Measurements from ENCODE around the gene TSFM.

Gene TSFM

DNA sequence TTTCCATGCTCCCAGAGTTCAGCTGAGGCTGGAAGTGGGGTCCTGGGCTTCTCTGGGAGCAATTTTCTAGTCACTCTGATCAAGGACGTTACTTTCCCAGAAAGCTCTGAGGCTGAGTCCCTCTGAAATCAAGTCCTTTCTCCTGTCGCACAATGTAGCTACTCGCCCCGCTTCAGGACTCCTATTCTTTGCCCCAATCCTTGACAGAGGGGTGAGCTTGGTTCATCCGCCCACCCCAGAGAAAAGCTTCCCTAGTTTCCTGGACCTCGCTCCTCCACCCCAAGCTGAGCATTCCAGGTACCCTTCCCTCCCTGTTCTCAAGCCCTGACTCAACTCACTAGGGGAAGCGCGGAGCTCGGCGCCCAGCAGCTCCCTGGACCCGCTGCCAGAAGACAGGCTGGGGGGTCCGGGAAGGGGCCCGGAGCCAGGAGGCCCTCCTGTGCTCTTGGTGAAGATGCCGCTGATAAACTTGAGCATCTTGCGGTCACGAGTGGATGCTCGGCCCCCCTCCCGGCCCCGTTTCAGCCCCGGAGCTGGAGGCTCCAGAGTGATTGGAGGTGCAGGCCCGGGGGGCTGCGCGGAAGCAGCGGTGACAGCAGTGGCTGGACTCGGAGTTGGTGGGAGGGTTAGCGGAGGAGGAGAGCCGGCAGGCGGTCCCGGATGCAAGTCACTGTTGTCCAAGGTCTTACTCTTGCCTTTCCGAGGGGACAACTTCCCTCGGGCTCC lies 45.7 kb upstream of the TSFM start:
- TF ChIP-seq, protein P1, sequence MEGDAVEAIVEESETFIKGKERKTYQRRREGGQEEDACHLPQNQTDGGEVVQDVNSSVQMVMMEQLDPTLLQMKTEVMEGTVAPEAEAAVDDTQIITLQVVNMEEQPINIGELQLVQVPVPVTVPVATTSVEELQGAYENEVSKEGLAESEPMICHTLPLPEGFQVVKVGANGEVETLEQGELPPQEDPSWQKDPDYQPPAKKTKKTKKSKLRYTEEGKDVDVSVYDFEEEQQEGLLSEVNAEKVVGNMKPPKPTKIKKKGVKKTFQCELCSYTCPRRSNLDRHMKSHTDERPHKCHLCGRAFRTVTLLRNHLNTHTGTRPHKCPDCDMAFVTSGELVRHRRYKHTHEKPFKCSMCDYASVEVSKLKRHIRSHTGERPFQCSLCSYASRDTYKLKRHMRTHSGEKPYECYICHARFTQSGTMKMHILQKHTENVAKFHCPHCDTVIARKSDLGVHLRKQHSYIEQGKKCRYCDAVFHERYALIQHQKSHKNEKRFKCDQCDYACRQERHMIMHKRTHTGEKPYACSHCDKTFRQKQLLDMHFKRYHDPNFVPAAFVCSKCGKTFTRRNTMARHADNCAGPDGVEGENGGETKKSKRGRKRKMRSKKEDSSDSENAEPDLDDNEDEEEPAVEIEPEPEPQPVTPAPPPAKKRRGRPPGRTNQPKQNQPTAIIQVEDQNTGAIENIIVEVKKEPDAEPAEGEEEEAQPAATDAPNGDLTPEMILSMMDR (IDR thresholded peaks at IDR 0.05; ENCODE audit: control extremely low read depth, extremely low read depth, low read depth, missing control alignments), result no peak
- CTCF ChIA-PET, result interaction anchor here (3.4 kb wide), 1 partner anchor 154 kb away, joined by 12 read pairs; no protein-coding TSS in a partner anchor
- POLR2A ChIA-PET, result no interaction called here
- no peak for DNase-seq (ENCODE audit: extremely low spot score)

DNA sequence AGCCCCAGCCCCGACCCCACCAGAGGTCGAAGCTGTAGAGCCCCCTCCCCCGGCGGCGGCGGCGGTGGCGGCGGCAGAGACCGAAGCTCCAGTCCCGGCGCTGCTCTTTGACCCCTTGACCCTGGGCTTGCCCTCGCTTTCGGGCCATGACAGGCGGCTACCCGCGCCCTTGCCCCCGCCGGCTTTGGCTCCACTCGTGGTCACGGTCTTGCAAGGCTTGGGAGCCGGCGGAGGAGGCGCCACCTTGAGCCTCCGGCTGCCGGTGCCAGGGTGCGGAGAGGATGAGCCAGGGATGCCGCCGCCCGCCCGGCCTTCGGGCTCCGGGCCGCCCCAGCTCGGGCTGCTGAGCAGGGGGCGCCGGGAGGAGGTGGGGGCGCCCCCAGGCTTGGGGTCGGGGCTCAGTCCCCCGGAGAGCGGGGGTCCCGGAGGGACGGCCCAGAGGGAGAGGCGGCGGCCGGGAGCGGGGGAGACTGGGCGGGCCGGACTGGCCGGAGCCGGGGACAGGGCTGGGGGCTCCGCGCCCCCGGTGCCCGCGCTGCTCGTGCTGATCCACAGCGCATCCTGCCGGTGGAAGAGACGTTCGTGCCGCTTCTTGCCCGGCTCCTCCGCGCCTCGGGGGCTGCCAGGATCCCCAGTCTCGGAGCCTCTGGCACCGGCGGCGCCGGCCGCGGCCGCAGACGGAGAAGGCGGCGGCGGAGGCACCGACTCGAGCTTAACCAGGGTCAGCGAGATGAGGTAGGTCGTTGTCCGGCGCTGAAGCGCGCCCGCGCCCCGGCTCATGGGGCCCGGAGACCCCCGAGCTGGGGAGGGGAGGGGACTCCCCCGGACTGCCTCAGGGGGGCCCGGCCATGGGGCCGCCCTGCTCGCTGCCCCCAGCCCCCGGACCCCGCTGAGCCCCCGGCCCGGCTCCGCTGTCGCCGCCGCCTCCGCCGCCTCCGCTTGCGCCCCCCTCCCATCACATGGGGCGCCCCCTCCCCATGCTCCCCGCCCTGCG lies 44.8 kb upstream of the TSFM start:
- POLR2A ChIA-PET, result no interaction called here
- TF ChIP-seq, protein P1 (IDR thresholded peaks at IDR 0.05; ENCODE audit: control extremely low read depth, extremely low read depth, low read depth, missing control alignments), result no peak
- CTCF ChIA-PET, result interaction anchor here (3.4 kb wide), 1 partner anchor 154 kb away, joined by 12 read pairs; no protein-coding TSS in a partner anchor
- no peak for DNase-seq (ENCODE audit: extremely low spot score)

DNA sequence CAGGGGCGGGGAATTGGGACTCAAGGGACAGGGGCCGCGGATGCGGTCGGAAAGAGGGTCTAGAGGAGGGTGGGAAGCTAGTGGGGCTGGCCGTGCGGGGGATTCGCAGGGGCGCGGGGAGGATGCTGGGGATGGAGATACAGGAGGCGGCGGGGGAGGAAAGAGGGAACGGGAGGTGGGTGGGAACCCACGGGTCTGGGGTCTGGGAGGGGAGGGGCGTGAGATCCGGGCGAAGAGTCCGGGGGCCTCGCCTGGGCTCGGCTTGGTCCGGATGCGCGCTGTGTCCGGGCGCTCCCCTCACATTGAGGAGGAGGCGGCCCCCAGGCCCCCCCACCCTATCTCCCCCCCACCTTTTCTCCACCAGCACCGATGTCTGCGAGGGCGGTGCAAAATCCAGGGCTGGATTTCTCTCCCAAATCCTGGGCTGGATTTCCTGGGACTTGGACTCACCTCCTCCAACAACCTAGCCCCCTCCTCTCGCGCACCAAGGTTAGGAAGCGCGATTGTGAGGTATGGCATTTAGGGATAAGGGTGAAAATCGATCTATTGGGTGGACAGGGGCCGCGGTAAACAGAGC lies 43.8 kb upstream of the TSFM start, which contains the start of gene AGAP2:
Gene AGAP2 (minus strand): TSS at position 82 of the 577 bp plus-strand sequence. CDS start 496 bp downstream, outside the sequence.
- DNase-seq (ENCODE audit: extremely low spot score), result no peak
- TF ChIP-seq, protein P1 (IDR thresholded peaks at IDR 0.05; ENCODE audit: control extremely low read depth, extremely low read depth, low read depth, missing control alignments), result no peak
- ChIA-PET POLR2A (no interaction called here), CTCF (no interaction called here)

DNA sequence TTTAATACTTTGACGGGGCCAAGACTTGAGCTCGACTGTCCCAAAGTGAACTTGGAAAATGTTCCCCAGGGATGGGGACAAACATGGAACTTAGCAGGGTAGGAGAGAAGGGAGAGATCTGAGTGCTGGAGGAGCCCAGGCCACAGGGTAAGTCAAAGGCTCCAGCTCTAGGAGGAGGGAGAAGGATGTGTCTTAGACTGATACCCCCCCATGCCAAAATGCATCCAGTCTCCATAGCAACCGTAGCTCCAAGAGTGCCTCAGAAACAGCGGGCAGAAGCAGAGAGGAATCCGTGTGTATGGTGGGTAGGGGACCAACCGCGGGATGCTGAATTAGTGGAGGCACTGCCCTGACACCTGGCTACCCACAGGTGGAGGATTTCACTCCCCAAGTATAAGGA lies 43.2 kb upstream of the TSFM start:
- DNase-seq (ENCODE audit: extremely low spot score), result no peak
- TF ChIP-seq, protein P1 (IDR thresholded peaks at IDR 0.05; ENCODE audit: control extremely low read depth, extremely low read depth, low read depth, missing control alignments), result no peak
- POLR2A ChIA-PET, result no interaction called here
- CTCF ChIA-PET, result interaction anchor here (2.9 kb wide), 1 partner anchor 20 kb away, joined by 9 read pairs; no protein-coding TSS in a partner anchor

DNA sequence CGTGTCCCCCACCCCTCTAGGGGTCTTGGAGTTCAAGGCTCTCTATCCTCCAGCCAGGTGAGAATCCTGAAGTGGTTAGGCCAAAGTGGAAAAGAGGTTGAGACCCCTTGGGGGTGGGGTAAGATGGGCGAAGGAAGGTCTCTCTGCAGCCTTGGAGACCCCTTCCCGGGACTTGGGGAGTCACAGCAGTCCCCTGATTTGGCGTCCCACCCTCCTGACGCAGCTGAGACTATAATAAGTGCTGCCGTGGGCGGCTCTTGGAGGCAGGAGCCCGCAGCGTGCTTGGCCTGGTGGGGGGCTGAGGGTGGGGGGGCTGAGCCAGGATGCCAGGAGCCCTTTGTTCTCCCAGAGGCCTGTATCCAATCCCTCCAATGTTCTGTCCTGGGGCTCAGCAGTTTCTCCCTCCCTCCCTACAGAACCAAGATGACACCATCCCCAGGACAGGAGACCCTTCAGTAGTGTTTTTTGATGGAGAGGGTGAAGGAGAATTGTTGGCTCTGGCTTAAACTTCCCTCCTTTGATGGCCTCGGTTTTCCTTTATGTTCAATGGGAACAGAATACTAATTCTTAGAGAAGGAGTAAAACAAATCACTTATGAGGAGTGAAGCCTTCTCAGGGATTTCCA lies 42.6 kb upstream of the TSFM start:
- DNase-seq (ENCODE audit: extremely low spot score), result no peak
- TF ChIP-seq, protein P1 (IDR thresholded peaks at IDR 0.05; ENCODE audit: control extremely low read depth, extremely low read depth, low read depth, missing control alignments), result no peak
- POLR2A ChIA-PET, result no interaction called here
- CTCF ChIA-PET, result interaction anchor here (1.1 to 2.9 kb wide), 5 partner anchors 10 to 157 kb away, joined by 3 to 19 read pairs (median 9); partner anchors contain the start of gene TSFM
